LNCaP clone FGC (cell line): ENCODE results near the gene PLA2G4B.
A peak's percentile ranks its signal among the peaks of the same experiment; 100 is the strongest.

Experiments used
- DNase-seq: peaks from one replicate; pipeline ENCODE4 v3.0.0-alpha.2; 2011; ENCODE audit warnings: low read depth
- H3K4me3 ChIP-seq: 2 replicates; pipeline ENCODE4 v1.5.1; 2011; ENCODE audit warnings: mild to moderate bottlenecking, low read depth, low read length, control low read depth
- TF ChIP-seq, protein P1 (sequence below): IDR thresholded peaks from 2 replicates; pipeline ENCODE4 v1.5.1; 2012; ENCODE audit warnings: mild to moderate bottlenecking; ENCODE audit not compliant: control insufficient read depth, insufficient read depth; ENCODE audit errors: extremely low read depth

The PLA2G4B gene, protein sequence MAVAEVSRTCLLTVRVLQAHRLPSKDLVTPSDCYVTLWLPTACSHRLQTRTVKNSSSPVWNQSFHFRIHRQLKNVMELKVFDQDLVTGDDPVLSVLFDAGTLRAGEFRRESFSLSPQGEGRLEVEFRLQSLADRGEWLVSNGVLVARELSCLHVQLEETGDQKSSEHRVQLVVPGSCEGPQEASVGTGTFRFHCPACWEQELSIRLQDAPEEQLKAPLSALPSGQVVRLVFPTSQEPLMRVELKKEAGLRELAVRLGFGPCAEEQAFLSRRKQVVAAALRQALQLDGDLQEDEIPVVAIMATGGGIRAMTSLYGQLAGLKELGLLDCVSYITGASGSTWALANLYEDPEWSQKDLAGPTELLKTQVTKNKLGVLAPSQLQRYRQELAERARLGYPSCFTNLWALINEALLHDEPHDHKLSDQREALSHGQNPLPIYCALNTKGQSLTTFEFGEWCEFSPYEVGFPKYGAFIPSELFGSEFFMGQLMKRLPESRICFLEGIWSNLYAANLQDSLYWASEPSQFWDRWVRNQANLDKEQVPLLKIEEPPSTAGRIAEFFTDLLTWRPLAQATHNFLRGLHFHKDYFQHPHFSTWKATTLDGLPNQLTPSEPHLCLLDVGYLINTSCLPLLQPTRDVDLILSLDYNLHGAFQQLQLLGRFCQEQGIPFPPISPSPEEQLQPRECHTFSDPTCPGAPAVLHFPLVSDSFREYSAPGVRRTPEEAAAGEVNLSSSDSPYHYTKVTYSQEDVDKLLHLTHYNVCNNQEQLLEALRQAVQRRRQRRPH

DNA sequence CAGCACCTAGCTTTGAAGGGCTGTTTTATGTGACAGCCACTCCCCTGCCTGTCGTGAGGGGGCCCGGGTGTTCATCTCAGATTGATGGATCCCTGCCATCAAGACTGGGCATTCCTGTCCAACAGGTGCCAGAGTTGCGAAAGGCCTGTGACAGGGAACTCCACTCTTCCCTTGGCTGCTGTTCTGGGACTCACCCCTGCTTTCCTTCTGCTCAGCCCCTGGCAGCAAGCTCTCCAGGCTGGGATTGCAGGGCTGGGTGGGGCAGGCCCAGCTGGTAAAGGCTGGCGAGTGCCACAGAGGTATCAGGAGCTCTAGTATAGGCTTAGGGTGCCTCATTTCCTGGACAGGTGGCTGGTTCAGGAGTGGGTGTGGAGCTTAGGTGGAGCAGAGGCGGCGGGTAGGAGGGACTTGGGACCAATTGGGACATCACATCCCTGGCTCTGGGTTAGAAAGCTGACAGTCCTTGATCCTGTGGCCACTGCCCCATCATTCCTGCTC, at the start of gene PLA2G4B:
PLA2G4B (plus strand) TSS at position 448 of the 498 bp plus-strand sequence. CDS start 67 bp downstream, outside the sequence.
- DNase-seq: peak; percentile 98
- TF ChIP-seq, protein P1, sequence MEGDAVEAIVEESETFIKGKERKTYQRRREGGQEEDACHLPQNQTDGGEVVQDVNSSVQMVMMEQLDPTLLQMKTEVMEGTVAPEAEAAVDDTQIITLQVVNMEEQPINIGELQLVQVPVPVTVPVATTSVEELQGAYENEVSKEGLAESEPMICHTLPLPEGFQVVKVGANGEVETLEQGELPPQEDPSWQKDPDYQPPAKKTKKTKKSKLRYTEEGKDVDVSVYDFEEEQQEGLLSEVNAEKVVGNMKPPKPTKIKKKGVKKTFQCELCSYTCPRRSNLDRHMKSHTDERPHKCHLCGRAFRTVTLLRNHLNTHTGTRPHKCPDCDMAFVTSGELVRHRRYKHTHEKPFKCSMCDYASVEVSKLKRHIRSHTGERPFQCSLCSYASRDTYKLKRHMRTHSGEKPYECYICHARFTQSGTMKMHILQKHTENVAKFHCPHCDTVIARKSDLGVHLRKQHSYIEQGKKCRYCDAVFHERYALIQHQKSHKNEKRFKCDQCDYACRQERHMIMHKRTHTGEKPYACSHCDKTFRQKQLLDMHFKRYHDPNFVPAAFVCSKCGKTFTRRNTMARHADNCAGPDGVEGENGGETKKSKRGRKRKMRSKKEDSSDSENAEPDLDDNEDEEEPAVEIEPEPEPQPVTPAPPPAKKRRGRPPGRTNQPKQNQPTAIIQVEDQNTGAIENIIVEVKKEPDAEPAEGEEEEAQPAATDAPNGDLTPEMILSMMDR: no peak

DNA sequence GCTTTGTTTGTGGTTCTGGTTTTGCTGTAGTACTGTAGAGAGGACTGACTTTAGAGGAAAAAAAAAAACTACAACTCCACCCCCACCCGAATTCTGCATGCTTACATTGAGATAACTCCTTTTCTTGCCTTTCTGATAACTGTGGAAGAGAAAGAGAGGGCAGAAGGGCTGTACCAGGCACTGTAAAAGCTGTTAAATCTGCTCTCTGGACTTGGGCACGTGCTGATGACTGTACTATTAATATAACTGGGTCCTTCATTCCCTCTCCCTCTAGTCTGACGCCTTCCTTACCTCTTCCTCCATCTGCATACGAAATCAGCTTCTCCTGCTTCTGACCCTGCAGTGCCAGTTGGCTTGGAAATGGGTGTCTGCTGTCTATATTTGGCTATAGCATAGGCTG, 49.4 kb upstream of the PLA2G4B start:
- TF ChIP-seq, protein P1: no peak
- H3K4me3 ChIP-seq: no peak overlapping the region
- DNase-seq: no peak

More for the DNA sequence above, at the start of gene PLA2G4B:
- peak within 1 kb of the TSS; percentile 16; the same call in 1 of the 2 replicates for H3K4me3 ChIP-seq

DNA sequence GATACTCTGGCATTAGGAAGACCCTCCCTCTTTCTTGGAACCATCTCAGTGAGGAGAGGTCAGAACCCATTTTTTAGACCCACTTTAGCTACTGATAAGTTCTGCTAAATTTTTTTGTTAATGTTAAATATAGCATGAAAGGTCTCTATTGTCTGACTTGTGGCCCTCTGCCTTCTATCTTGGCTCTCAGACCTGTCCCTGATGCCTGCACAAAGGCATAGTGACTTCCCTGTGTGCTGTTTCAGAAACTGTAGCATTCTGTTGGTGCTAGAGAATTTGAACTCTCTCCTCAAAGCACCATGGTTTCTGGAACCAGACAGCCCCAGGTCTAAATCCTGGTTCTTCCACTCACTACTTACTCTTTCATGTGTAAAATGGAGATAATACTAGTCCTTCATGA, 49.0 kb upstream of the PLA2G4B start:
- TF ChIP-seq, protein P1: no peak
- H3K4me3 ChIP-seq: no peak overlapping the region
- no peak for DNase-seq

DNA sequence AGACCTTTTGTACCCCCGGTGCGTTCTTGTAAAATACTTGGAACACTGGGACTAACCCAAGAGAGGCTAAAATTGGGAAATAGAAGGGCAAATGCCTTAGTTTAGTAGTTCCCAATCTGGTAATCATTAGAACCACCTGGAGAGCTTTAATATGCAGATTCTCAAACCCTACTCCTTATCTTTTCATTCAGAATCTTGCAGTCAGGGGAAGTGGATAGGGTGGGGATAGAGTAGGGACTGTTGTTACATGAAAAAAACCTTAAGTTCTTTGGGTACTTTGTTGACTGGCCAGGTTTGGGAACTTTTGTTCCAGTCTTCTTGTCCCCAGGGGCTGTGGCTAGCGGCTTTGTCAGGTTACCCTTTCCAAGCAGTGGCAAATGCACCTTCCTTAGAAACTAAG, 48.5 kb upstream of the PLA2G4B start:
- TF ChIP-seq, protein P1: no peak
- DNase-seq: no peak
- H3K4me3 ChIP-seq: no peak overlapping the region

DNA sequence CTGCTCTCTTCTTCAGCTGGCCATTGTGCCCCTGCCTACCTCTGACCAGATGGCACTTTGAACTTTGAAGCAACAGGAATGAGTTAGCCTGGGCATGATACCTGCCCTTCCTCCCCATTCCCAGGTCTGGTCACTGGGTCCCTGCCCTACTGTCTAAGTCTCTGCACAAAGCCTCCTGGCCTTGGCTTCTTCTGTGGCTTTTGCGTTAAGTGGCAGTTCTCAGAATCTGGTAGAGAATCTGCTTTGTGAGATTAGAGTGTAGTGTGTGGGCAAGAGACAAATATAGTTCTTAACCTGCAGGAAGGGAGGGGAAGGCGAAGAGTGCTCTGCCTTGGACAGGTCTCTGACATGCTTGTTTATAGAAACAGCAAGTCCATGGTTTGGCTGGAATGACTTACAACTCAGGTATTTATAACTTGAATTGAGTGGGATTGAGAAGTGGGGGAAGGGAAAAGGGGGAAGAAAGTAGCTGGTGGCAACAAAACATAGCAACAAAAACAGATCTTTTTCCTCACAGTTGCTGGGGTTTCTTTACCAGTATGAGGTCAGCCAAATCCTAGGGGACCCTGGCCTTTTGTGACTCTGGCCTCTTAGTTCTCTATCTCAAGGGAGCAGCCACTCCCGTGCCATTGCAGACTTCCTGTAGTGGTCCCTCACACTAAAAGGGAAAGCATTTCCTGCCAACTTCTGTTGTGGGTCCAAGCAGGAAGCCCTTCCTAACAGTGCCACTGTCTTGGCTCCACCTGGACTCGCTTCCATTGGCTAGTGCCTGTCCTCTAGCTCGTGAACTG, 47.7 kb upstream of the PLA2G4B start:
- TF ChIP-seq, protein P1: no peak
- H3K4me3 ChIP-seq: no peak overlapping the region
- DNase-seq: no peak

DNA sequence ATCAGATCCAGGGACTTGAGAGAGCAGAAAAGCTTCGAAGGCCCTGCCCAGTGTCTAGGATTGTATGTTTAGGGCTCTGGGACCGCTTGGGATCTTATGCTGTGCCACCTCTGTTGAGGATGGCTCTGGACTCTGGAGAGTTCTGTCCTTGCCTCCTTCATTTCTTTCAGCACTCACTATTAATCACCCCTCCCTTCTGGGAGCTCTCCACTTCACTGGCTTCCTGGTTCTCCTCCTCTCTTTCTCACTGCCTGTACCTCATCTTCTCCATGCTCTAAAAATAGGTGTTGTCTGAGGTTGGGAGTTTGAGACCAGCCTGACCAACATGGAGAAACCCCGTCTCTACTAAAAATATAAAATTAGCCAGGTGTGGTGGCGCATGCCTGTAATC, 47.1 kb upstream of the PLA2G4B start:
- H3K4me3 ChIP-seq: no peak overlapping the region
- TF ChIP-seq, protein P1: no peak

More for the DNA sequence above, 47.1 kb upstream of the PLA2G4B start:
- DNase-seq: no peak
